22Rv1 (cell line): Measurements from ENCODE around the gene OPRD1.

Source experiments
- CTCF ChIP-seq: fragments of 450-650 bp; IDR thresholded peaks from 2 replicates; pipeline ENCODE4 v1.5.1; 2017; ENCODE audit warnings: mild to moderate bottlenecking
- ZFX ChIP-seq: fragments of 450-650 bp; IDR thresholded peaks from 2 replicates; pipeline ENCODE4 v1.6.1; 2017; ENCODE audit warnings: antibody characterized with exemption, borderline replicate concordance

- TF ChIP-seq CTCF: no peak
- TF ChIP-seq ZFX: no peak
Observed at GRCh38 chr1:28800324-28800723, 11.6 kb upstream of the OPRD1 start.
